HG02884 (cell line): Measurements from ENCODE around the gene OTUD5.

ENCODE experiments used
- ATAC-seq: cut with Tn5 transposase; IDR thresholded peaks from one replicate; pipeline ENCODE4 v1.9.1; 2021; ENCODE audit warnings: mild to moderate bottlenecking, moderate library complexity; ENCODE audit not compliant: unreplicated experiment

OTUD5 gene

GRCh38 chrX:48972220-48973164 lies 15.1 kb upstream of the OTUD5 start:
- no peak for ATAC-seq

GRCh38 chrX:48971249-48972219 lies 14.1 kb upstream of the OTUD5 start, which contains the start of gene KCND1:
Gene KCND1, minus strand, starts transcription at chrX:48971844. Its CDS starts 1,573 bp downstream, at chrX:48970271.
- no peak for ATAC-seq

DNA sequence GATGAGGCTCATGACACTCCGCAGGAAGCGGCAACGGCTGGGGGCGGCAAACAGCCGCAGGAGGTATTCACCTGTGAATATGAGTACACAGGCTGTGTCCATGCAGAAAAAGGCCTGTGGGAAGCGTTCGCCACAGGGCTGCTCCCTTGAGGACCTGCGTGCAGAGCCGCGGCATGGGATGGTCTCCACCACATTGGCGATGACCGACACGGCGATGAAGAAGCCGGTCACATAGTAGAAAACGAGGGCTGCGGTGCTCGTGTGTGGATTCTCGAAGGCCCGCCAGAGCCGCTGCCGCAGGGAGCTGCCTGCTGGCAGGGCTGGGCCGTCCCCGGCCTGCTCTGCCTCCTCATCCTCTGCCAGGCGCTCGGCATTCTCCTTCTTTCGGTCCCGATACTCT lies 12.1 kb upstream of the OTUD5 start:
- no peak for ATAC-seq

- ATAC-seq: no peak
Measured at GRCh38 chrX:48968377-48968776, 11.0 kb upstream of the OTUD5 start.

- ATAC-seq: no peak
Measured at GRCh38 chrX:48966796-48967579, 9.6 kb upstream of the OTUD5 start.

DNA sequence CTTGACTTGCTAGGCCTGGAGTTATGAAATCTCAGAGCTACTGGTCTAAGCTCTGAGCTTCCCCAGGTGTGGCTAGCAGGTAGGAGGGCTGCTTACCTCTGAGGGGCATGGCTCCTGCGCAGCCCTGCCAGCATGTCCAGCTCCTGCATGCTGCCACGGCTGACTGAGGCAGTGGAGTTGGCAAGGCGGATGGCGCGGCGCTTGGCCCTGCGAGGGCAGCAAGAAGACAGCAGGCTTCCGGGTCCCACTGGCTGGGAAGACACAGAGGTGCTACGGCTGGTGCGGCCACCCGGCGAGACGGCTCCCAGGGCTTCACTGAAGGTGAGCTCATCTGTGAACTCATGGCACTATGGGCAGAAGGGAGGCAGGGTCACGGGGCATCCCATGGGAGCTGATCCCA lies 8.6 kb upstream of the OTUD5 start:
- no peak for ATAC-seq

DNA sequence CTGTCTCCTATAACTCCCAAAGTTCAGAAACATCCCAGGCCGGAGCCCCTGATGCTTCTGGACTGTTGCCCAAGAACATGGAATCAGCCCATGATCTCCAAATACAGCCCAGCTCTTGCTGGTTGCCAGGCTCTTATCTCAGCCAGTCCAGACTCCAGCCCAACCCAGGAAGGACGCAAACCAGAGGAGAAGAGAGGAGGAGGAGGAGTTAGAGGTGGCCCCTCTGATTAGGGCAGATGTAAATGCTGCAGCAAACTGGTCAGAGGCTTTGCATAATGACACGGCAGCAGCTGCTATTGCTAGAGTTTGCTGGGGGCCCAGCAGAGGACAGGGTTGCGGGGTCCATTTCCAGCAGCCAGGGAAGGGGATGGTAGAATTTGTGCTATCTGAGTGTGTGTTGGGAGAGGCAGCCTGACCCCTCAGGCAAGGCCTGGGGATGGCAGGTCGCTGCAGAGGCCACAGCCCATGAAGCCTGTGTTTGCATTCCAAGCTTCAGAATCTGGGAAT lies 4.2 kb upstream of the OTUD5 start:
- no peak for ATAC-seq

DNA sequence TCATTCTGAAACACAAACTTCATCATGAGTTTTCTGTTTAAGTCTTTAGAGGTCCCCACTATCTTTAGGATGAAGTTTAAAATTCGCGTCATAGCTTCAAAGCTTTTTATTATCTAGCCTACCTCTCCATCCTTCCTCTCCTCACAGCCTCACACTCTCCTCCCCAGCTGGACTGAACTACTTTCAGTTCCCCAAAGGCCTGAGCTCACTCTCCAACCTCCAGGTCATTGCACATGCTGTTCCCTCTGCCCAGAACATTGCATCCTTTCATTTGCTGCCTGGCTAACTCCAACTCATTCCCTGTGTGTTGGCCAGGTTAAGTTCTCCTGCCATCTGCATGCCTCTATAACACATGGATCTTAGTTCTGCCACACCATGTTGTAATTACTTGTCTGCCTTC lies 2.9 kb upstream of the OTUD5 start:
- no peak for ATAC-seq

- no peak for ATAC-seq
Measured at GRCh38 chrX:48958635-48959094, 1.3 kb upstream of the OTUD5 start.

- ATAC-seq: peak; percentile 75
Measured at GRCh38 chrX:48957827-48958634, 624 bp upstream of the OTUD5 start.

DNA sequence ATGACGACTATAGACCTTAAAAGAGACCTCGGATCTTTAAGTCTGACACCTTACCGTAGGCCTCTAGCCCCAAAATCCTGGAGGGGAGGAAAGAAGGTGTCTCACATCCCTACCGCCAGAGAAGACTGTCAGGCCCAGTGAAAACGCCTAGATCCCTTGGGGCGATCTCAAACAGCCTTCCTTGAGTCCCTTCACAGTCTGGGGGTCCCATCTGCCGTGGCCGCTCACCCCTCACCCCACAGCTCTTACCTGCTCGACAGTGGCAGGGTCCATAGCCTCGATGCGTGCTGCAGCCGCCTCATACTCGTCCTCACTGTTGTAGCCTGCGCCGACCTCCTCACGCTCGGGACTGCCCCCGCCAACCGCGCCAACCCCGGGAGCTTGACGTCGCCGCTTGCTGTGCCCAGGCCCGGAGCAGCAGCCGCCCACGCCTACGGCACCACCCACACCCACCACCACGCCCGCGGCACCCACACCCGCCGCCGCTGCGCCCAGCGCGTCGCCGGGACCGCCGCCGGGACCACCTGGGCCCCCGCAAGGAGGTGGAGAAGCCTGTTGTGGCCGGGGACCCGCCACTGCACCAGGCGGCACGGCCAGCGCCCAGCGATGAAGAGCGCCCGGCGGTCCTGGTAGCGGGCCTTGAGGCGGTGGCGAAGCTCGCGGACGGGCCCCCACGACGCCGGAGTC lies 536 bp downstream of the OTUD5 start:
- no peak for ATAC-seq

DNA sequence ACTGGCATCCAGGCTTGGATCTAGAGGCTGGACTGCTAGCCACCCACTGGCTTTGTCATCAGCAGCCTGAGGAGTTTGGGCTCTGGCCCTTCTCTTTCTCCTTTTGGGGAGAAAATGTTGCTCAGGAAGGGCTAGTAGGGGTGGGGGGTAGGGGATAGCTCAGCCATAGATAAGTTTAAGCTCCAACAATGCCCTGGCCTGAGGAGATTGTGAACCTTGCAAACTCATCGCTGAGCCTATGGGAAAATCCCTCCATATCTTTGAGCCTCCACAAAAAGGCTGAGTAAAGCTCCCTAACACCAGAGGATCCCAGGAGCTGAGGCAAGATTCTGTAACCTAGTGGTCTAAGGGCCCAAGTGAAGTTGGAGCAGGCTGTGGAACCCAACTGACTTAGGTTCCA lies 8.8 kb downstream of the OTUD5 start:
- ATAC-seq: no peak

DNA sequence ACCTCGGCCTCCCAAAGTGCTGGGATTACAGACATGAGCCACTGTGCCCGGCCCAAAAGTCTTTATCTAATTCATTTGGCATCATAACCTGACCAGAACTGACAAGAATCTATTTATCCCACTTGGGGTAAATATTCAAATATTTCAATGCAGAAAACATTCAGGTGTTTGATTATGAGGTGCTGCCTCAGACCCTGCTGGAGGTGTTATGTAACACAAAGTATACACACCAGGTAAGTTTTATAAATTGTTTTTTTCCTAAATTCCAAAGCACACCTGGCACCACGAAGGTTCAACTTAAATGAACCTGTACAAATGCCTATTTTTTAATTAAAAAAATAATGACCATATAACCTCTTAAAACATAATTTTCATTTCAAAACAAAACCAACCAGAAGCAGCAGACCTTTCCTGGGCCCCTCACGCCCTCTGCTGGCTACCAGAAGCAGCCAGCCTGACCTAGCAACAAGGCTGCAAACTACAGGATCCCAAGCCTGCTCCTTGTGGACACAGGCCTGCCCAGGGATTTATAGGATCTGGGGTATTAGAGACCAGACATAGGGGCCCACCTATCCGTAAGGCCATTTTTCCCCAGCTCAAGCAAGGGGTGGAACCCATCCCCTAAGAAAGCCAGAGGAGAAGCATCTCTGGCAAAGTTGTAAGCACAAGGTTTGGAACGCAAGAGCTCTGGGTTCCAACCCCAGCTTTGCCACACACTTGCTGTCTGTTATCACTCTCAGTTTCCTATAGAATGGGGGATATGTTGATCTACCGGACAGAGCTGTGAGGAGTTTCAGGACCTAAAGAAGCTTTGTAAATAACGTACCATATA lies 11.7 kb downstream of the OTUD5 start:
- no peak for ATAC-seq

DNA sequence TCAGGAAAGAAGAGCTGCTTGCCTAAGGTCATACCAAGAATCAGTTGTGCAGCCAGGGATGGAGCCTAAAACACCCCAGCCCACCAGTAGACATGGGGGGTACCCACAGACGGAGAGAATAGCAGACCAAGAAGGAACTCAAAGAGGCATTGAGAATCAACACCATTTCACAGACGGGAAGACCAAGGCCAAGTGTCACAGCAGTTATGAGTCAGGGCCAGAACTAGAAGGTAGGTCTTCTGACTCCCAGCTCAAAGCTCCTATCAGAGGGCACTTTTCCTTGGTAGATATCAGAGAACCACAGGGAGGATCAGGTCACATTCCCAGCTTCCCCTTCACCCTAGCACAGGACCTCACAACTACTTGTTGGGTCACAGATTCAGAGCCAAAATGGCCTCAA lies 14.5 kb downstream of the OTUD5 start:
- no peak for ATAC-seq

DNA sequence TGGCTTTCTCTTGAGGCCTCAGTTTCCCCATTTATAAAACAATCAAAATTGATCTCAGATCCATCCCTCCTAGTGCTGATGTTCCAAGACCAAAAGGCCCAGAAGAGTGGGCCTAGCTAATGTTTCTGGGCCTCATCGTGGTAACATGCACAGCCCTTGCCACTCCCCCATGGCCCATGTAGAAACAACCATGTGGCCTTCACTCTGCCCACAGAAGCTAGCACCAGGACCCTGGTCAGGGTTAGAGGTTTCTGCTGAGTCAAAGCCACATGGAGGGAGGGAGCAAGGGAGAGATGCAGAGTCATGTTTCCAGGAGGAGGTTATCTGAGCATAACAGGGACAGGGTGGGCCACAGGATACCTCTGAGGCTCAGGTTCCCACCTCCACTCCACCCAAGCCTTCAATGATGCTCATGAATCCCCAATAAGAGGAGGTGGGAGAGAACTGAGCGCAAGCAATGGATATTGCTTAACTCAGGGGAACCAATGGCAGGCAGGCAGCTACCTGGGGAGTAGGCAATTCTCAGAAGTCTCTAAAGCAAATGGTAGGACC lies 16.9 kb downstream of the OTUD5 start:
- ATAC-seq: no peak

GRCh38 chrX:48939524-48940228 lies 17.7 kb downstream of the OTUD5 start:
- no peak for ATAC-seq

DNA sequence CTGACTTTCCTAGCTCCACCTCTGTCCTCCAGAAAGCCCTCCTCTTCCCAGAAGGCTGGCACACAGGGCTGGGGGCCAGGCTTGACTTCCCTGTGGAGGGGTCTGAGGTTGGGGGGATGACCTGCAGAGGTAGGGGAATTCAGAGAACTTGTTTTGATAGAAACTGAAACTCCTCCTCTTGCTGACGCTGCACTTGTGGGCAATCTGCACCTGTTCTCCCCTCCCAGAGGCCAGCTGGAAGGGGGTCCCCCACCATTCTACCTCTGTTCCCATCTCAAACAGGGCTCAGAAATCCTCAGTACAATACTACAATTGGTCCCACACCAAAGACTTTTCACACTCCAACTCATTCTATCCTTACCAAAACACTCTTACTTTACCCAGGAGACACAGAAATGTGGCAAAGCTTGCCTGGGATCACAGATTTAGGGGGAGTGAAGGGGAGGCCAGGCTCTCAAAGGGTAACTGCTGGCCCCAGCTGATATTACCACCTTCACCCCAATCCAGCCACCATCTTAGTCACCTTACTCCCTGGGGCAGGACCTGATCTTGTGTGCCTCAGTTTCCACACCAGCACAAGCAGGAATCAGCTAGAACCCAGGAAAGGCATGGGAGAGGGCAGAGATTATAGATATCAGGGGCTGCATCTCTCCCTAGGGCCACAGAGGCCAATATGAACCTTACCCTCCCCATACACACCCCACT lies 18.5 kb downstream of the OTUD5 start:
- ATAC-seq: peak; percentile 39
